Nephron progenitor cell (in vitro differentiated cells): Measurements from ENCODE around the gene PLEKHA6.
A peak's percentile ranks its signal among the peaks of the same experiment; 100 is the strongest.

Source experiments
- DNase-seq: peaks from one replicate; pipeline ENCODE4 v3.0.0; 2021
- H3K27ac Mint-ChIP-seq: 2 replicates; pipeline ENCODE4 v1.8.0; 2021; ENCODE audit warnings: mild to moderate bottlenecking, moderate library complexity, mixed read lengths
- H3K27me3 Mint-ChIP-seq: 2 replicates; pipeline ENCODE4 v1.8.0; 2021; ENCODE audit warnings: mild to moderate bottlenecking, low read depth, mixed read lengths; ENCODE audit not compliant: poor library complexity
- H3K36me3 Mint-ChIP-seq: 2 replicates; pipeline ENCODE4 v1.8.0; 2021; ENCODE audit warnings: low read depth, mixed read lengths
- H3K4me1 Mint-ChIP-seq: 2 replicates; pipeline ENCODE4 v1.8.0; 2021; ENCODE audit warnings: mixed read lengths
- H3K4me3 Mint-ChIP-seq: 2 replicates; pipeline ENCODE4 v1.8.0; 2021; ENCODE audit warnings: mild to moderate bottlenecking, moderate library complexity, mixed read lengths
- H3K9me3 Mint-ChIP-seq: 2 replicates; pipeline ENCODE4 v1.8.0; 2021; ENCODE audit warnings: mild to moderate bottlenecking, moderate library complexity, mixed read lengths
- CTCF ChIP-seq: fragments of 200-600 bp; sonication (generic); IDR thresholded peaks from 2 replicates; pipeline ENCODE4 v1.5.0; 2021; ENCODE audit warnings: antibody characterized with exemption

PLEKHA6 gene

DNA sequence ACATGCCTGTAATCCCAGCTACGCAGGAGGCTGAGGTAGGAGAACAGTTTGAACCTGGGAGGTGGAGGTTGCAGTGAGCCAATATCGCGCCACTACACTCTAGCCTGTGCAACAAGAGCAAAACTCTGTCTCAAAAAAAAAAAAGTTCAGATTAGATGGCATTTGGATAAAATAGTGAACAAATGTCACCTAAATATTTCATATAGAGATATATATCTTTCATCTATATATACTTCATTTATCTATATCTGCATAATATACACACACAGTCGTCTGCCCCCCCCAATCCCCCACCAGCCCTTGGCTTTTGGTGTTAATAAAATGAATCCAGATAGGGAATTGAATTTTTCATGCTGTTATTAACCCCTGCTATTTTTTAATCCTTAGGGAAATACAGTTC is 46.9 kb upstream of the PLEKHA6 start:
- DNase-seq: no peak
- H3K36me3 Mint-ChIP-seq: peaks cover 30% of the 10 kb centered on the region
- peaks cover 35% of the 10 kb centered on the region for H3K4me1 Mint-ChIP-seq
- H3K27ac Mint-ChIP-seq: no peak overlapping the region
- H3K27me3 Mint-ChIP-seq: no peaks in the 10 kb centered on the region
- no peak for TF ChIP-seq CTCF
- peak overlapping the region; percentile 96 for H3K4me3 Mint-ChIP-seq
- H3K9me3 Mint-ChIP-seq: no peaks in the 10 kb centered on the region

DNA sequence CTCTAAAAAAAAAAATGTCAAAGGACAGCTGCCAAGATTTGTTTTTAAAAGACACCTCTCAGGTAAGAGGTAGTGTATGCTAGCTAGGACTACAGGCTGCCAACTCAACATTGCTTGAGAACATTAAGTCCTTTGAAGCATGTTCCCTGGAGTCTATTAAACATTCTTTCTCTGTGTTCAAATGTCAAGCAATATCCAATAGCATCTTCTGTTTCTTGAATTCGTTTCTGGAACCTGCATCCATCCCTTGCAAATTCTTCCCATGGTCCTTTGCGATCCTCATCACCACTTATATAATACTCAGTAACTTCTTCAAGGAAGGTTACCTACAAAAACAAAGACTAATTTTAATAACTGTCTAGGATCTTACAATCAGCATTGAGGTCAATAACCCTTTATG is 46.3 kb upstream of the PLEKHA6 start:
- no peak for TF ChIP-seq CTCF
- no peak overlapping the region for H3K27ac Mint-ChIP-seq
- H3K4me3 Mint-ChIP-seq: peak overlapping the region; percentile 96
- no peaks in the 10 kb centered on the region for H3K9me3 Mint-ChIP-seq
- H3K4me1 Mint-ChIP-seq: peaks cover 35% of the 10 kb centered on the region
- no peaks in the 10 kb centered on the region for H3K27me3 Mint-ChIP-seq
- no peak for DNase-seq
- H3K36me3 Mint-ChIP-seq: peaks cover 31% of the 10 kb centered on the region

DNA sequence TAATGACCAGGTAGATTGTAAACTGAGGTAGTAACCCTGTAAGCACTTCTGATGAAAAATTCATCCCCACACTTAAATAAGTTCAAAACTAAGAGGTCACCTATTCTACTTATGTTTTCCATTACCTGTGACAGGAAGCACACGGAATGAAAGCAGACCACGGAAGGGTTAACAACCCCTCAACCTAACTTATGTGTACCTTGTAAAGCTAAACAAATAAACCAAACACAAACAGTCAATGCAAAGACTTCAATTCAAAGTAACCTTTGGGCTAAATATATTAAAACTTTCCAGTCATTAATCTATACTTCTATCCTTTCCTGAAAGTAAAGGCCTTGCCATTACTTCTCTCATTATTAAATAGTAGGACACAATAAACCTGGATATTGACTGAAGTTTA is 44.9 kb upstream of the PLEKHA6 start:
- Mint-ChIP-seq H3K4me1 (peaks cover 31% of the 10 kb centered on the region), H3K36me3 (peaks cover 40% of the 10 kb centered on the region), H3K27me3 (no peaks in the 10 kb centered on the region)

DNA sequence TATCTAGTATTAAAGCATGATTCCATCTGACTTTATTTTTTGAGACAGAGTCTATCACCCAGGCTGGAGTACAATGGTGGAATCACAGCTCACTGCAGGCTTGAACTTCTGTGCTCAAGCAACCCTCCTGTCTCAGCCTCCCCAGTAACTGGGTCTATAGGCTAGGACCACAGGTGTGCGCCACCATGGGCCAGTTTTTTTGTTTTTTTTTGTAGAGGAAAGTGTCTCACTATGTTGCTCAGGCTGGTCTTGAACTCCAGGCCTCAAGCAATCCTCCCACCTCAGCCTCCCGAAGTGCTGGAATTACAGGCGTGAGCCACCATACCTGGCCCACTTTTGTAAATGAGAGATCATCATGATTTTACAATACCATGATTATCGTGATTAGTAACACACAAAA is 42.7 kb upstream of the PLEKHA6 start:
- no peak overlapping the region for H3K4me3 Mint-ChIP-seq
- no peak overlapping the region for H3K27ac Mint-ChIP-seq
- no peak for DNase-seq
- no peaks in the 10 kb centered on the region for H3K27me3 Mint-ChIP-seq
- peaks cover 14% of the 10 kb centered on the region for H3K4me1 Mint-ChIP-seq
- no peak for TF ChIP-seq CTCF
- no peaks in the 10 kb centered on the region for H3K9me3 Mint-ChIP-seq
- H3K36me3 Mint-ChIP-seq: peaks cover 51% of the 10 kb centered on the region

More for the DNA sequence above, 44.9 kb upstream of the PLEKHA6 start:
- H3K27ac Mint-ChIP-seq: no peak overlapping the region
- no peak overlapping the region for H3K4me3 Mint-ChIP-seq
- H3K9me3 Mint-ChIP-seq: no peaks in the 10 kb centered on the region
- no peak for TF ChIP-seq CTCF
- DNase-seq: no peak

DNA sequence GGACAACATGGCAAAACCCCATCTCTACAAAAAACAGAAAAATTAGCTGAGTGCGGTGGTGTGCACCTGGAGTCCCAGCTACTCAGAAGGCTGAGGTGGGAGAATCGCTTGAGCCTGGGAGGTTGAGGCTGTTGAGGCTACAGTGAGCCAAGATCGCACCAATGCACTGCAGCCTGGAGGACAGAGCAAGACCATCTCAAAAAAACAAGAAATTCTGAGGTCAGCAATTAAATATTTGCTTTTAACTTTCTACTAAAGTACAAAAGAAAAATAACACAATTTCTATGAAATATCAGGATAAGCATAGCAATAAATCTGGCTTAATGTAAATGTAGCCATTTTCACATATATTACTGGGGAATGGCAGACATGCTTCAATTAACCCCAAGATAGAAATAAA is 42.0 kb upstream of the PLEKHA6 start:
- no peak for TF ChIP-seq CTCF
- H3K36me3 Mint-ChIP-seq: peaks cover 51% of the 10 kb centered on the region
- no peak overlapping the region for H3K27ac Mint-ChIP-seq
- DNase-seq: no peak
- H3K4me1 Mint-ChIP-seq: peaks cover 8% of the 10 kb centered on the region
- no peaks in the 10 kb centered on the region for H3K9me3 Mint-ChIP-seq
- H3K4me3 Mint-ChIP-seq: no peak overlapping the region
- H3K27me3 Mint-ChIP-seq: no peaks in the 10 kb centered on the region

DNA sequence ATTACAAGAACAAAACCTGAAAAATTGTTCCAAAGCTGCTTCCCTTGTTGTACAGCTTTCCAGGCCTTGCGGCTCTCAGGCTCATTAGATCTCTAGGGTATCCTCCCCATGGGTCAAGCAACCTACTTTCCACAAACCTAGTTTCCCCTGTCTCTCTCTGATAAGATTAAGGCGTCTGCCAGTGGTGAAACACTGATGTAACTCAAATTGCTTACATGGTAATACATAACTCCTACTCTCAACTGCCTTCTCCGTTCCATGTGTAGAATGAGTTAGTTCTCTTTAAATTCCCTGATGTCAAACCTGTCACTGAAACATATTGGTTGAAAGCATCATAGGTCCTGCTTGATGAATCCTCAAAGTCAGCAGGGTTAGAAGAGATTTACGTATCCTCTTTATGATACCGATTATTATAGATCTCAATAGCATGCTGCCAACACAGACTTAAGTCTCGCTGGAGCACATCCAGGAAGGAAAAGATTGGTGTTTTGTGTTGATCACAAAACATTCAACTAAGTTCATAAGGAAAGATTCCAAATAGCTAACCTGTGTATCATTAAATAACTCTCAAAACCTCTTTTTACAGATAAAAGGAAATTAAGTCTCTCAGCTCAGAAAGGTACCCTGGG is 41.3 kb upstream of the PLEKHA6 start:
- Mint-ChIP-seq H3K27ac (no peak overlapping the region), H3K27me3 (no peaks in the 10 kb centered on the region), H3K9me3 (no peaks in the 10 kb centered on the region), H3K4me3 (no peak overlapping the region), H3K36me3 (peaks cover 48% of the 10 kb centered on the region), H3K4me1 (peaks cover 3% of the 10 kb centered on the region)
- TF ChIP-seq CTCF: no peak
- DNase-seq: no peak
